H1 (cell line): ENCODE data around the gene MYO1F. TPM values are rescaled to one million over a fixed set of nuclear protein-coding genes. Genes with fewer than 3 reads are reported as not detected.

Experiments used
- CTCF ChIA-PET: fragments of 300-600 bp; sonication (Branson Sonifier 250); formaldehyde crosslinking; loops from one replicate; lab custom pipeline; 2021; ENCODE audit not compliant: partially characterized antibody; lab: Charles Lee
- POLR2A ChIA-PET: fragments of 300-600 bp; sonication (Branson Sonifier 250); formaldehyde crosslinking; loops from one replicate; lab custom pipeline; 2021; ENCODE audit warnings: inconsistent platforms; ENCODE audit not compliant: partially characterized antibody; lab: Charles Lee
- DNase-seq, 2 experiments: peaks; one replicate each; pipeline versions ENCODE4 v3.0.0 to v3.0.0-alpha.2; 2010 to 2022; ENCODE audit warnings: low spot score in 2 of 2, low read depth in 1 of 2, mixed read lengths in 1 of 2
- FAIRE-seq: peaks from 2 replicates; lab custom pipeline; 2011; peaks lifted over from hg19 to GRCh38; lab: Jason Lieb, UNC
- H2AFZ ChIP-seq: 2 replicates; pipeline ENCODE4 v1.8.1; 2012; ENCODE audit warnings: low read length, inconsistent platforms
- H2AK5ac ChIP-seq: 2 replicates; pipeline ENCODE4 v1.6.1; 2013; ENCODE audit warnings: low read depth, low read length
- H2BK120ac ChIP-seq: replicated peaks from 2 replicates; pipeline ENCODE3; 2013; ENCODE audit warnings: low read depth, low read length, inconsistent platforms
- H2BK12ac ChIP-seq: 2 replicates; pipeline ENCODE4 v1.6.1; 2013; ENCODE audit warnings: low read depth, low read length
- H2BK15ac ChIP-seq: 2 replicates; pipeline ENCODE4 v1.6.1; 2013; ENCODE audit warnings: low read length
- H2BK20ac ChIP-seq: 2 replicates; pipeline ENCODE4 v1.6.1; 2013; ENCODE audit warnings: low read length
- H2BK5ac ChIP-seq: 2 replicates; pipeline ENCODE4 v1.6.1; 2013; ENCODE audit warnings: low read depth, low read length
- H3K14ac ChIP-seq: 2 replicates; pipeline ENCODE4 v1.6.1; 2013; ENCODE audit warnings: inconsistent platforms; ENCODE audit not compliant: insufficient read length
- H3K18ac ChIP-seq: 2 replicates; pipeline ENCODE4 v1.6.1; 2013; ENCODE audit warnings: low read length; ENCODE audit errors: extremely low read depth
- H3K23ac ChIP-seq: 2 replicates; pipeline ENCODE4 v1.6.1; 2013; ENCODE audit warnings: inconsistent platforms; ENCODE audit not compliant: insufficient read length
- H3K23me2 ChIP-seq: 2 replicates; pipeline ENCODE4 v1.6.1; 2013; ENCODE audit warnings: low read depth, low read length
- H3K27ac ChIP-seq: 2 replicates; pipeline ENCODE4 v1.6.1; 2011; ENCODE audit warnings: low read depth, low read length, inconsistent platforms
- H3K27me3 ChIP-seq, 4 experiments: replicated peaks in 1 of 4; 1 replicate in 1 of 4; 2 replicates in 3 of 4; pipeline versions ENCODE4 v1.6.1 to v1.8.1; 2011 to 2013; ENCODE audit warnings: low read length in 3 of 4, mild to moderate bottlenecking in 3 of 4, inconsistent platforms in 2 of 4, mixed read lengths in 2 of 4, moderate library complexity in 1 of 4; ENCODE audit not compliant: control insufficient read depth in 3 of 4, insufficient read depth in 3 of 4; ENCODE audit errors: extremely low read depth in 1 of 4
- H3K36me3 ChIP-seq, 4 experiments: 2 replicates each; pipeline versions ENCODE4 v1.6.1 to v1.8.1; 2011 to 2013; ENCODE audit warnings: mild to moderate bottlenecking in 4 of 4, low read length in 3 of 4, moderate library complexity in 2 of 4, control low read depth in 1 of 4, inconsistent platforms in 1 of 4; ENCODE audit not compliant: insufficient read depth in 4 of 4, control insufficient read depth in 2 of 4
- H3K4ac ChIP-seq: replicated peaks from 2 replicates; pipeline ENCODE3; 2013; ENCODE audit warnings: low read length, low read depth, mixed read lengths, inconsistent platforms; ENCODE audit not compliant: insufficient read length
- H3K4me1 ChIP-seq, 4 experiments: replicated peaks in 1 of 4; 1 replicate in 1 of 4; 2 replicates in 3 of 4; pipeline versions ENCODE4 v1.6.1 to v1.8.1; 2011 to 2013; ENCODE audit warnings: low read length in 3 of 4, inconsistent platforms in 2 of 4, mixed read lengths in 1 of 4; ENCODE audit not compliant: insufficient read depth in 4 of 4, control insufficient read depth in 3 of 4
- H3K4me2 ChIP-seq, 2 experiments: 2 replicates each; pipeline versions ENCODE4 v1.6.1 to v1.8.1; 2011 to 2013; ENCODE audit warnings: low read depth in 2 of 2, low read length in 2 of 2, control low read depth in 1 of 2, inconsistent platforms in 1 of 2, mild to moderate bottlenecking in 1 of 2; ENCODE audit not compliant: insufficient read depth in 1 of 2
- H3K4me3 ChIP-seq, 4 experiments: fragments of 200-600, 300-600 bp in 1 of 4; sonication (generic), shearing (Covaris generic), sonication (Bioruptor Twin) in 1 of 4; 2 replicates each; pipeline versions ENCODE4 v1.5.1 to v1.8.1; 2011 to 2016; ENCODE audit warnings: low read length in 4 of 4, low read depth in 3 of 4, control low read depth in 2 of 4, inconsistent platforms in 2 of 4, mild to moderate bottlenecking in 2 of 4, mixed read lengths in 1 of 4, moderate library complexity in 1 of 4; ENCODE audit not compliant: insufficient read depth in 2 of 4; ENCODE audit errors: extremely low read depth in 1 of 4
- H3K56ac ChIP-seq: replicated peaks from 2 replicates; pipeline ENCODE3; 2013; ENCODE audit warnings: low read depth, mild to moderate bottlenecking, mixed read lengths, low read length, inconsistent platforms; ENCODE audit not compliant: insufficient read length
- H3K79me1 ChIP-seq: 2 replicates; pipeline ENCODE4 v1.6.1; 2013; ENCODE audit warnings: low read depth, low read length, control low read depth
- H3K79me2 ChIP-seq, 2 experiments: 2 replicates each; pipeline versions ENCODE4 v1.6.1 to v1.8.1; 2012 to 2013; ENCODE audit warnings: low read length in 2 of 2, mild to moderate bottlenecking in 2 of 2, inconsistent platforms in 1 of 2; ENCODE audit not compliant: insufficient read depth in 2 of 2, control insufficient read depth in 1 of 2
- H3K9ac ChIP-seq, 4 experiments: replicated peaks in 1 of 4; 1 replicate in 1 of 4; 2 replicates in 3 of 4; pipeline versions ENCODE4 v1.6.1 to v1.8.1; 2011 to 2013; ENCODE audit warnings: low read depth in 3 of 4, low read length in 3 of 4, control low read depth in 2 of 4, mild to moderate bottlenecking in 2 of 4, moderate library complexity in 2 of 4, inconsistent platforms in 1 of 4; ENCODE audit errors: extremely low read depth in 1 of 4
- H3K9me3 ChIP-seq, 2 experiments: 2 replicates each; pipeline versions ENCODE4 v1.6.1 to v1.8.1; 2012 to 2013; ENCODE audit warnings: mild to moderate bottlenecking in 2 of 2, moderate library complexity in 2 of 2, control low read depth in 1 of 2, inconsistent platforms in 1 of 2, low read depth in 1 of 2, low read length in 1 of 2, mixed read lengths in 1 of 2; ENCODE audit not compliant: insufficient read depth in 2 of 2
- H4K20me1 ChIP-seq, 2 experiments: replicated peaks in 1 of 2; 2 replicates each; pipeline versions ENCODE3 to v1.8.1; 2011 to 2013; ENCODE audit warnings: inconsistent platforms in 2 of 2, low read length in 2 of 2, mild to moderate bottlenecking in 1 of 2; ENCODE audit not compliant: insufficient read depth in 2 of 2, control insufficient read depth in 1 of 2
- H4K5ac ChIP-seq: 2 replicates; pipeline ENCODE4 v1.6.1; 2013; ENCODE audit warnings: low read length, low read depth, mixed read lengths, inconsistent platforms; ENCODE audit not compliant: insufficient read length
- H4K8ac ChIP-seq: 2 replicates; pipeline ENCODE4 v1.8.0; 2013; ENCODE audit warnings: mild to moderate bottlenecking, moderate library complexity, low read length, inconsistent platforms; ENCODE audit not compliant: insufficient read depth; ENCODE audit errors: extremely low read depth
- H4K91ac ChIP-seq: replicated peaks from 2 replicates; pipeline ENCODE3; 2013; ENCODE audit warnings: low read length, mixed read lengths, inconsistent platforms; ENCODE audit not compliant: insufficient read length
- ATF2 ChIP-seq: IDR thresholded peaks from 2 replicates; pipeline ENCODE4 v1.6.1; 2012; ENCODE audit warnings: low read length, inconsistent platforms
- BCL11A ChIP-seq, 2 experiments: IDR thresholded peaks; one replicate each; pipeline ENCODE4 v1.6.1; 2011; ENCODE audit warnings: low read depth in 2 of 2, low read length in 2 of 2, mild to moderate bottlenecking in 2 of 2
- CHD2 ChIP-seq: IDR thresholded peaks from 2 replicates; pipeline ENCODE4 v1.6.1; 2012; ENCODE audit warnings: low read length, improper control_type of control experiment
- E2F6 ChIP-seq: IDR thresholded peaks from 2 replicates; pipeline ENCODE4 v1.6.1; 2012; ENCODE audit warnings: inconsistent platforms
- JUN ChIP-seq: IDR thresholded peaks from 2 replicates; pipeline ENCODE4 v1.6.1; 2011; ENCODE audit warnings: low read depth, mild to moderate bottlenecking, improper control_type of control experiment, low read length
- KDM1A ChIP-seq: fragments of 200-600, 300-600 bp; sonication (generic); IDR thresholded peaks from 2 replicates; pipeline ENCODE4 v1.7.1; 2016; ENCODE audit warnings: mild to moderate bottlenecking, low read length, borderline replicate concordance
- NRF1 ChIP-seq: IDR thresholded peaks from 2 replicates; pipeline ENCODE4 v1.6.1; 2011; ENCODE audit warnings: mild to moderate bottlenecking, low read depth, low read length, improper control_type of control experiment
- PHF8 ChIP-seq: fragments of 200-600 bp; sonication (generic); conservative IDR thresholded peaks from 2 replicates; pipeline ENCODE4 v1.7.1; 2012; ENCODE audit warnings: low read depth, mild to moderate bottlenecking, inconsistent platforms, low read length, moderate library complexity
- SIX5 ChIP-seq: IDR thresholded peaks from 2 replicates; pipeline ENCODE4 v1.6.1; 2011; ENCODE audit warnings: mild to moderate bottlenecking, low read depth, low read length
- SP4 ChIP-seq: IDR thresholded peaks from 2 replicates; pipeline ENCODE4 v1.6.1; 2012; ENCODE audit warnings: low read length, inconsistent platforms
- SUZ12 ChIP-seq: fragments of 200-600 bp; sonication (generic); IDR thresholded peaks from 2 replicates; pipeline ENCODE4 v1.6.1; 2012; ENCODE audit warnings: mild to moderate bottlenecking, inconsistent platforms, low read length, moderate library complexity, mixed read lengths
- TCF12 ChIP-seq: IDR thresholded peaks from 2 replicates; pipeline ENCODE4 v1.6.1; 2011; ENCODE audit warnings: low read depth, mild to moderate bottlenecking, low read length
- WGBS, 2 experiments: shearing (Covaris generic) in 1 of 2; methylation state at CpG; one replicate each; pipeline versions ENCODE4 v1.1.6 to v1.1.7; 2013 to 2015; ENCODE audit warnings: low lambda C conversion rate in 2 of 2, mixed read lengths in 2 of 2, inconsistent platforms in 1 of 2, low coverage in 1 of 2, missing lambda C conversion rate in 1 of 2; ENCODE audit not compliant: insufficient replicate concordance in 2 of 2, insufficient coverage in 1 of 2, insufficient read length in 1 of 2; ENCODE audit errors: extremely low coverage in 1 of 2, missing lambda C conversion rate in 1 of 2; 5-methylcytosine and 5-hydroxymethylcytosine counted together
- polyA plus RNA-seq, 7 experiments: library from polyadenylated mRNA; depleted of rRNA in 3 of 7; stranded (reverse) in 5 of 7; unstranded in 2 of 7; fragments of >200 nt in 5 of 7; fragments of 200-250 nt in 2 of 7; gene quantifications; 1 replicate in 5 of 7; 2 replicates in 1 of 7; 4 replicates in 1 of 7; pipeline versions ENCODE4 v1.2.1 to v1.2.3, GENCODE V29; 2011 to 2013; ENCODE audit warnings: missing spikeins in 2 of 7, mixed read lengths in 2 of 7
- total RNA-seq: library from RNA; stranded (reverse); fragmentation: NEBNext Ultra II Directional; extraction: Animal tissue kit (Norgen Biotek cat#: 25700); gene quantifications from 2 replicates; pipeline ENCODE4 v1.2.1, GENCODE V29; 2021

The MYO1F gene
- total and polyA plus RNA-seq, 2 of the 8 experiments (the other 6 are each of a cell fraction or from before 2014, with no cell fraction given), result 1.4 to 4.6 TPM

- no peak overlapping the region for H3K23ac ChIP-seq
- H2BK15ac ChIP-seq, result no peak overlapping the region
- H2BK5ac ChIP-seq, result no peak overlapping the region
- no peak overlapping the region for H2BK12ac ChIP-seq
- H3K9ac ChIP-seq, result no peak overlapping the region
- H3K4me3 ChIP-seq, result no peak overlapping the region
- WGBS, 2 experiments, result 80% methylated on average over 1 of the region's 1 CpG; no CpG with 5 or more reads in 1 of the 2 experiments
- peaks cover 26 to 32% of the 10 kb centered on the region in 2 experiments for H4K20me1 ChIP-seq
- H4K5ac ChIP-seq, result no peak overlapping the region
- H3K56ac ChIP-seq, result no peak overlapping the region
- DNase-seq (no peak), FAIRE-seq (no peak)
- no peak overlapping the region for H3K4me2 ChIP-seq
- no peak overlapping the region for H4K91ac ChIP-seq
- H3K23me2 ChIP-seq, result no peaks in the 10 kb centered on the region
- H3K79me2 ChIP-seq, result peaks cover 12 to 91% of the 10 kb centered on the region in 2 experiments
- no peak overlapping the region for H3K27ac ChIP-seq
- H2AFZ ChIP-seq, result no peak overlapping the region
- H4K8ac ChIP-seq, result no peak overlapping the region
- no peak overlapping the region for H2AK5ac ChIP-seq
- H3K36me3 ChIP-seq, result peaks cover 28 to 87% (median 63%) of the 10 kb centered on the region in 4 experiments
- peaks cover 15% of the 10 kb centered on the region for H3K79me1 ChIP-seq
- H3K9me3 ChIP-seq, result no peaks in the 10 kb centered on the region
- H3K4ac ChIP-seq, result no peak overlapping the region
- no peaks in the 10 kb centered on the region for H3K27me3 ChIP-seq
- H3K18ac ChIP-seq, result no peak overlapping the region
- no peak overlapping the region for H2BK20ac ChIP-seq
- ChIA-PET CTCF (interaction anchor here (1.2 to 1.4 kb wide), 2 partner anchors 12 to 30 kb away, joined by 4 to 5 read pairs; no protein-coding TSS in a partner anchor), POLR2A (interaction anchor here (0.7 to 1.7 kb wide), 2 partner anchors 16 to 20 kb away, joined by 3 to 4 read pairs; no protein-coding TSS in a partner anchor)
- no peaks in the 10 kb centered on the region for H3K4me1 ChIP-seq
- no peak overlapping the region for H2BK120ac ChIP-seq
- no peak overlapping the region for H3K14ac ChIP-seq
- TF ChIP-seq E2F6 (no peak), CHD2 (no peak), TCF12 (no peak), SP4 (no peak), JUN (no peak), KDM1A (no peak), ATF2 (no peak), BCL11A (IDR thresholded peaks at IDR 0.05; ENCODE audit: low read depth in 2 of 2, low read length in 2 of 2) (no peak), SIX5 (no peak), SUZ12 (no peak), PHF8 (no peak), NRF1 (no peak)
These were observed 102.2 kb downstream of the MYO1F start for GRCh38 chr19:8475005-8475404.
